ENCODE results near the gene MSL1.

Gene MSL1

GRCh38 chr17:40121181-40122135 is at the start of gene MSL1:
TSS of gene MSL1 (plus strand) at chr17:40121971. CDS start at chr17:40122613, 642 bp downstream.
- Histone ChIP-seq H3K36me3 (peaks cover 14% of the 10 kb centered on the region), H3K27me3 (no peaks in the 10 kb centered on the region), H3K4me2 (peak within 1 kb of the TSS; percentile 99), H3K27ac (peak within 1 kb of the TSS; percentile 99), H3K9ac (peak within 1 kb of the TSS; percentile 99), H4K20me1 (peaks cover 37% of the 10 kb centered on the region), H3K4me1 (peaks cover 45% of the 10 kb centered on the region), H3K4me3 (peak within 1 kb of the TSS; percentile 100), H3K9me3 (no peaks in the 10 kb centered on the region)
- TF ChIP-seq Cebpa-rat (IDR thresholded peaks at IDR 0.05): no peak

- Histone ChIP-seq H3K4me2 (peak overlapping the region; percentile 100), H3K9me3 (no peaks in the 10 kb centered on the region), H3K36me3 (peaks cover 18% of the 10 kb centered on the region), H3K27ac (peak overlapping the region; percentile 93), H4K20me1 (no peaks in the 10 kb centered on the region), H3K4me1 (peaks cover 97% of the 10 kb centered on the region), H3K27me3 (no peaks in the 10 kb centered on the region), H3K4me3 (peak overlapping the region; percentile 62), H3K9ac (peak overlapping the region; percentile 88)
- TF ChIP-seq Cebpa-rat (IDR thresholded peaks at IDR 0.05): no peak
Measured at GRCh38 chr17:40072040-40072734, 49.6 kb upstream of the MSL1 start.

GRCh38 chr17:40072735-40073346 is 48.9 kb upstream of the MSL1 start:
- Histone ChIP-seq H3K4me3 (peak overlapping the region; percentile 62), H3K36me3 (peaks cover 25% of the 10 kb centered on the region), H3K4me2 (peak overlapping the region; percentile 100), H3K27ac (peak overlapping the region; percentile 93), H3K9me3 (no peaks in the 10 kb centered on the region), H3K27me3 (no peaks in the 10 kb centered on the region), H3K4me1 (peaks cover 97% of the 10 kb centered on the region), H3K9ac (peak overlapping the region; percentile 88), H4K20me1 (no peaks in the 10 kb centered on the region)
- no peak for TF ChIP-seq Cebpa-rat (IDR thresholded peaks at IDR 0.05)

- peaks cover 92% of the 10 kb centered on the region for H3K4me1 ChIP-seq
- peak overlapping the region; percentile 100 for H3K4me2 ChIP-seq
- H3K9ac ChIP-seq: peak overlapping the region; percentile 88
- peak overlapping the region; percentile 93 for H3K27ac ChIP-seq
- no peaks in the 10 kb centered on the region for H3K9me3 ChIP-seq
- no peaks in the 10 kb centered on the region for H3K27me3 ChIP-seq
- no peak for TF ChIP-seq Cebpa-rat (IDR thresholded peaks at IDR 0.05)
- H4K20me1 ChIP-seq: no peaks in the 10 kb centered on the region
- H3K4me3 ChIP-seq: no peak overlapping the region
- H3K36me3 ChIP-seq: peaks cover 32% of the 10 kb centered on the region
Measured at GRCh38 chr17:40073454-40074174, 48.2 kb upstream of the MSL1 start.

GRCh38 chr17:40074175-40074512 is 47.6 kb upstream of the MSL1 start:
- H3K4me1 ChIP-seq: peaks cover 89% of the 10 kb centered on the region
- no peaks in the 10 kb centered on the region for H3K9me3 ChIP-seq
- no peaks in the 10 kb centered on the region for H4K20me1 ChIP-seq
- peak overlapping the region; percentile 100 for H3K4me2 ChIP-seq
- H3K36me3 ChIP-seq: peaks cover 38% of the 10 kb centered on the region
- H3K9ac ChIP-seq: peak overlapping the region; percentile 88
- peak overlapping the region; percentile 93 for H3K27ac ChIP-seq
- no peak overlapping the region for H3K4me3 ChIP-seq
- TF ChIP-seq Cebpa-rat (IDR thresholded peaks at IDR 0.05): no peak
- H3K27me3 ChIP-seq: no peaks in the 10 kb centered on the region

GRCh38 chr17:40074871-40075200 is 46.9 kb upstream of the MSL1 start:
- H3K36me3 ChIP-seq: peaks cover 45% of the 10 kb centered on the region
- peak overlapping the region; percentile 77 for H3K9ac ChIP-seq
- peak overlapping the region; percentile 51 for H3K4me3 ChIP-seq
- H3K4me1 ChIP-seq: peaks cover 83% of the 10 kb centered on the region
- H3K27ac ChIP-seq: peak overlapping the region; percentile 93
- peak overlapping the region; percentile 100 for H3K4me2 ChIP-seq
- H3K27me3 ChIP-seq: no peaks in the 10 kb centered on the region
- H3K9me3 ChIP-seq: no peaks in the 10 kb centered on the region
- H4K20me1 ChIP-seq: no peaks in the 10 kb centered on the region
- no peak for TF ChIP-seq Cebpa-rat (IDR thresholded peaks at IDR 0.05)

- Histone ChIP-seq H3K4me1 (peaks cover 77% of the 10 kb centered on the region), H3K4me3 (peak overlapping the region; percentile 51), H4K20me1 (no peaks in the 10 kb centered on the region), H3K27ac (peak overlapping the region; percentile 93), H3K9ac (peak overlapping the region; percentile 77), H3K4me2 (peak overlapping the region; percentile 100), H3K9me3 (no peaks in the 10 kb centered on the region), H3K36me3 (peaks cover 50% of the 10 kb centered on the region), H3K27me3 (no peaks in the 10 kb centered on the region)
- no peak for TF ChIP-seq Cebpa-rat (IDR thresholded peaks at IDR 0.05)
Measured at GRCh38 chr17:40075201-40075941, 46.4 kb upstream of the MSL1 start.

GRCh38 chr17:40075942-40076498 is 45.8 kb upstream of the MSL1 start:
- Histone ChIP-seq H3K4me2 (peak overlapping the region; percentile 100), H4K20me1 (no peaks in the 10 kb centered on the region), H3K27ac (peak overlapping the region; percentile 93), H3K36me3 (peaks cover 57% of the 10 kb centered on the region), H3K27me3 (no peaks in the 10 kb centered on the region), H3K9ac (peak overlapping the region; percentile 77), H3K4me3 (peak overlapping the region; percentile 51), H3K9me3 (no peaks in the 10 kb centered on the region), H3K4me1 (peaks cover 71% of the 10 kb centered on the region)
- no peak for TF ChIP-seq Cebpa-rat (IDR thresholded peaks at IDR 0.05)

Data from BLaER1 (cell line).